HG03095 (cell line): Measurements from ENCODE around the gene SLC25A39.
A peak's percentile ranks its signal among the peaks of the same experiment; 100 is the strongest.
"Not testable (repeated sequence)": the region's sequence is repeated elsewhere in the genome, so short reads cannot be mapped to it uniquely, and the experiment has no call there.

Experiments
- ATAC-seq: cut with Tn5 transposase; IDR thresholded peaks from one replicate; pipeline ENCODE4 v1.9.1; 2021; ENCODE audit warnings: moderate library complexity; ENCODE audit not compliant: unreplicated experiment

SLC25A39 gene

DNA sequence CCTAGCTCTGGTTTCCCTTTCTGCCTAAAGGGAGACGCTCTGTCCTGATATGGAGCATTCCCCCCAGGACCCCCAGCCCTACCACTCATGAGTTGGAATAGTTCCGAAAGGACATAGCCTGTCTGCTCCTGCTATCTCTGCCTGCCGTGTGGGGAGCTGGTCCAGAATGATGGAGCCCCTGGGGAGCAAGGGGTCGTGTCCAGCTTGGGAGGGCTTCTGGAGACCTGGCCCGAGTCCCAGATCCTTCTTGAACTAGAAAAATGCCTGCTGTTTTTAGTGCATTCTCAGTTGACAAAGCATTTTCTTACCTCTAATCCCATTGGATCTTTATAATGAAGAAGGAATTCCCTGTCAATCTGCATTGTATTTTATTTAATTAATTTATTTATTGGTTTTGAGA is 11.3 kb upstream of the SLC25A39 start:
- no peak for ATAC-seq

DNA sequence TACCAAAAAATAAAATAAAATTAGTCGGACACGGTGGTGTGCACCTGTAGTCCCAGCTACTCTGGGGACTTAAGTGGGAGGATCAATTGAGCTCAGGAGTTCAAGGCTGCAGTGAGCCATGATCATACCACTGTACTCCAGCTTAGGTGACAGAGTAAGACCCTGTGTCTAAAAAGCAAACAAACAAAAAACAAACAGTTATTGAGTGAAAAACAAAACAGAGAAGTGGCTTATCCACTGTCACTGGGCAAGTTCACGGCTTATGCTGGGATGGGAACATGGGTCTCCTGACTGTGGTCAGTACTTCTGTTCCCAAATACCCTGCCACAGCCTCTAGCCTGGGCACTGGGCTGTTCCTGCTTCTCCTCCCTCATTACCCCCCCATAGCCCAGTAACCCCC is 10.9 kb upstream of the SLC25A39 start:
- no peak for ATAC-seq

DNA sequence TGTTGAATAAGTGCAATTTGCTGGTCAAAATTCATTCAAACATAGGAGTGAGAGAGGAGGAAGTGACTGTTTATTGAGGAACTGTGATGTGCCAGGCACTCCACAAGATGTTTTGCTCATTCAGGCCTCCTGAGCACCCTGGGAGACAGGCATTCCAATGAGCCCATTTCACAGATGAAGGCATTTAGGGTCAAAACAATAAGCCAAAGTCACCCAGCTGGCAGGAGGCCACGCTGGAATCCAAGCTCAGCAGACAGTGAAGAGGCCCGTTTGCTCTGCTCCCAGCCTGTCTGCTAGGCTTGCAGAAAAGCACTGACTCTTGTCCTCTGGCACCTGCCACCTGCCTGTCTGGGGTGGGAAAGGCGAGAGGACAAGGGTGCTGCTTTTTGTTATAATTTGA is 10.1 kb upstream of the SLC25A39 start:
- no peak for ATAC-seq

DNA sequence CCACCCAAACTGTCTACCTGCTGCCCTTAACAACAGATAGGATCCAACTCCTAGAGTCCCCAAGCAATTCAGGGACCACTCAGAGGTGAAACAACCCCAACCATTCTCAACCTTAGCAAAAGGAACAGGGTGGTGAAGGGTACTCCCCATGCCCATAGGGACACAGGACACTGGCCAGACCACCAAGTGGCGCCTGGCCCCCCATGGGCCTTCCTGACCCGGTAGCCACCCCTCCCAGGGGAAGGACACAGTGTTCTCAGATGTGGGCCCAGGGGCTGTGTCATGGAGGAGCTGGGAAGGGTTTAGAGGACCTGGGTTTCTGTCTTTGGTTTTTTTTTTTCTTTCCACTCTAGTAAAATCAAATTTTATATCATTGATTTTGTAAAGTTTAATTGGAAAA is 9.7 kb upstream of the SLC25A39 start:
- ATAC-seq = no peak

DNA sequence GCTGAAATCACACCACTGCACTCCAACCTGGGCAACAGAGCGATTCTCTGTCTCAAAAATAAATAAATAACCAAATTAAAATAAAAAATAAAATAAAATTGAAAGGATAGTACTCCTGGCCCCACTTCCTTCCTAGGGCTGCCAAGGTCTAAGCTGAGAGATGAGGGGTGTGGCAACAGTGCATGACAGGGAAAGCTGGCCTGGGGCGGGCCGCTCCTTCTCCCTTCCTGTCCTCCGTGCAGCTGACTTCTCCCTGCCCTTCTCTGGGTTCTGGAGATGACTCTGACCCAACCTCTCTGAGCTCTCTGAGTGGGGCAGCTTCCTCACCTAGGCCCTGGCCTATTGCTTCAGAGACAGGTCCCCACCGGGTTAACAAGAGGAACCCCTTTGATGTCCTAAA is 8.7 kb upstream of the SLC25A39 start:
- ATAC-seq = no peak

DNA sequence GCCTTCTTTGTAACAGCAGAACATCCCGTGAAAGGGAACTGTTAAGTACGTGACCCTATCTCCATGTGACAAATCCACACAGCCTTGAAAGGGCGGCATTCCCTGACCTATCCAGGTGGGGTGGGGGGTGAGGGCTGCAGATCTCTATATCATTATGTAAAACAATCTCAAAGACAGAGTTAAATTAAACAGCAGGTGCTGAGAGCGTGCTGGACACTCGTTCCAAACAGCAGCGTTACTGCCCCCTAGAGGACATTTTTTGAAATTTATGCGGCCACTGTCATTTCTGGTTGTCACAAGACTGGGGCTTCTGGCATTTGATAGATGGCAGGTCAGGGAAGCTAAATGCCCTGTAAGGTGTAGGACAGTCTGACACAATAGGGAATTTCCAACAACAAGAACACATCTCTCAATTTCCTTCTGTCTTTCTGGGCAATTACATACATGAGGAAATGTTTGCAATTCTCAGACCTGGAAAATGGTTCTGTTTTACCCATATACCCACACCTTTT is 6.7 kb upstream of the SLC25A39 start:
- ATAC-seq = no peak

DNA sequence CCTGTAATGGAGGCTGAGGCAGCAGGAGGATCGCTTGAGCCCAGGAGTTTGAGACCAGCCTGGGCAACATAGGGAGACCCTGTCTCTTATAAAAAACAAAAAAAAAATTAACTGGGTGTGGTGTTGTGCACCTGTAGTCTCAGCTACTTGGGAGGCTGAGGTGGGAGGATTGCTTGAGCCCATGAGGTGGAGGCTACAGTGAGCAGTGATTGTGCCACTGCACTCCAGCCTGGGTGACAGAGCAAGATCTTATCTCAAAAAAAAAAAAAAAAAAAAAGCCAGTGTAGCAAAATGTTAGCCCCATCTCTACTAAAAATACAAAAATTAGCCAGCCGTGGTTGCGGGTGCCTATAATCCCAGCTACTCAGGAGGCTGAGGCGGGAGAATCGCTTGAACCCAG is 5.6 kb upstream of the SLC25A39 start:
- not testable (repeated sequence) for ATAC-seq

DNA sequence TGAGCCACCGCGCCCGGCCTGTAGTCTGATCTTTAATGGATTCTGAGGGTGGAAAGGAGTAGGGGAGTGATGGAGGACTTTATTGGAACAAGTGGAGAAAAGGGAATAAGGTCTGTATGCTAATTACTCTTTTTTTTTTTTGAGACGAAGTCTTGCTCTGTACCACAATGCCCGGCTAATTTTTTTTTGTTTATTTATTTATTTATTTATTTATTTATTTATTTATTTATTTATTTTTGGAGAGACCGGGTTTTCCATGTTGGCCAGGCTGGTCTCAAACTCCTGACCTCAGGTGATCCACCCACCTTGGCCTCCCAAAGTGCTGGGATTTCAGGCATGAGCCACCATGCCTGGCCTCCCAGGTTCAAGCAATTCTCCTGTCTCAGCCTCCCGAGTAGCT is 4.9 kb upstream of the SLC25A39 start:
- ATAC-seq = not testable (repeated sequence)

DNA sequence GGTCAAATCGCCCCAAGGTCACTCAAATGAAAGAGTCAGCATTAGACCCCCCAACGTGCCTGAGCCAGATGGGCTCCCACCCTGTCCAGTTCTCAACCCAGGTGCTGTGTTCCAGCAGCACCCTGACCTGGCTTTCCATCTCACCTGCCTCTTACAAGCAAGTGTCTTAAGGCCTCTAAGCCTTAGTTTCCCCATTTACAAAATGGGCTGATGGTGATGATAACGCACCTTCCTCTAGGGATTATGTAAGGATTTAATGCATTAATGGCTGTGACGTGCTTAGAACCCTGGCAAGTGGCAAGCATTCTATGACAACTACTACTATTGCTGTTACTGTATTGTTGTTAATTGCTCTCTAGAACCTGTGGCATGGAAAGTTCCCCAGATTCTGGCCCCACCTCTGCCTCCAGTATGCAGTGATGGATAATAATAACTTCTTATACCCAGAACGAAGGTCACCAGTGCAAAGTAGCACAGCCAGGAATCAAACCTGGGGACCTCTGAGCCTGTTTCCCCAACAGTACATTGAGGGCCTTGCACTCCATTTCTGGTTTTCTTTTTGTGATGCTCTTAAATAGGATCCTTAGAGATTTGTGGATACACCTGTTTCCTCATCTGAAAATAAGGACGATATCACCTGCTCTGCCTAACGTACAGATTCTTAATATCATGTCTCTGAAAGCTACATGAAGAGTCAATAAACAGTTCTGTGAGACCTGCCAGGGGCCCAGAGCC is 3.3 kb upstream of the SLC25A39 start:
- ATAC-seq = no peak

DNA sequence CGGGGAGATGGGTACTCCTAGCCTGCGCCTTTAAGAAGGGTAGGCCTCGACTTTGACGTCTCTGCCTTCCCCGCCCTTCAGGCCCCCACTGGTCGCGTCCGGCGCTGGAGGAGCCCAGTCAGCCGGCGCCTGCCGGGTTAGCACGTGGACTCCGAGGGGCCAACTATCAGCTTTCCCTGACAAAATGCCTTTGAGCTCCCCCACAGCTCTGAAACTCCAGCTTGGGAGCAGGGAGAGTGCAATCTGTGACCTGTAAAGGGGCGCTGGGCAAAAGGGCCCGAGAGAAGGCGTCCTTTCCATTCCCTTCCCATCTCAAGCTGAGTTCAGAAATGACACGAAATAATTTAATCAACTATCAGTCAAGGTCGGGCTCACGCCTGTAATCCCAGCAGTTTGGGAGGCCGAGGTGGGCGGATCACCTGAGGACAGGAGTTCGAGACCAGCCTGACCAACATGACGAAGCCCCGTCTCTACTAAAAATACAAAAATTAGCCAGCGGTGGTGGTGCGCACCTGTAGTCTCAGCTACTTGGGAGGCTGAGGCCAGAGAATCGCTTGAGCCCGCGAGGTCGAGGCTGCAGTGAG is 2.3 kb upstream of the SLC25A39 start:
- peak; percentile 43 for ATAC-seq

DNA sequence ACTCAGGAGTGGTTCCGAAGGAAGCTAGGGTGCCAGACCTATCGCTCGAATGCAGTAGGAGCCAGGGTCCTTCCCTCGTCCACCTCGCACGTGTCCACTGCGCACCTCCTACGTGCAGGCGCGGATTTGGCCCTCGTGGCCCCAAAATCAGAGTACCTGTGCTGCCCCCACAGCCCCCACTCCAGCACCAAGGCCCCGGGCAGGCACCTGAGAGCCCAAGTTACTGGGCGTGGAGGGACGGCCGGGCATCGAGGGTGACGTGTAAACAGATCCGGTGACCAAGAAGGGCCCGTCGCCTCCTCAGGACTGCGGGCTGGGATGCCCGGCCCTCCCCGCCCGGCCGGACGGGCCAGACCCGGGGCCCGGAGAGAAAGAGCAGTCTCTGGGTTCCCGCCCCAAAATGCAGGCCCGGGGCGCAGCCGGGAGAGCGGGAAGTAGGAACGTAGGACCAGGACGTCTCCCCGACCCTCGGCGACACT is 492 bp downstream of the SLC25A39 start:
- no peak for ATAC-seq

DNA sequence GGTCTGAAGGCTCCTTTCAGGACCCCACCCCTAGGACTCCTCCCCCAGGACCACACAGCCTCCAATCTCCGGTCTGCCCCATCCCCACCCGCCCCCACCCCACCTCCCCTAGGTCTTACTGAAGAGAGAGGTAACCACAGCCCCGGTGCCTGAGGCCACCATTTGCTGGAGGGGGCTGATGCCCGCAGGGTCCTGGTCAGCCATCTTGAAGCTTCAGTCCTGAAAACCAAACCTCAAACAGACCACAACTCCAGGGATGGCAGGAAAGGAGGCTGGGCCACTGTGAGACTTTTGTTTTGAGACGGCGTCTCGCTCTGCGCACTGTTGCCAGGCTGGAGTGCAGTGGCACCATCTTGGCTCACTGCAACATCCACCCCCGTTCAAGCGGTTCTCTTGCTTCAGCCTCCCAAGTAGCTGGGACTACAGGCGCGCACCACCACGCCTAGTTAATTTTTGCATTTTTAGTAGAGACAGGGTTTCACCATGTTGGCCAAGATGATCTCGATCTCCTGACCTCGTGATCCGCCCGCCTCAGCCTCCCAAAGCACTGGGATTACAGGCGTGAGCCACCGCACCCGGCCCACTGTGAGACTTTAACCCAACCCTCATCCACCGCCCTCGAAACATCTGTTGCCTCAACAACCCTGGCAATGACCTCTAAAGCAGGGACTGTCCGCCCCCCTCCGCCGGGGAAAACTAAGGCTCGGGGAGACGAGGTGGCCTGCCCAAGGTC is 1.1 kb downstream of the SLC25A39 start:
- no peak for ATAC-seq

DNA sequence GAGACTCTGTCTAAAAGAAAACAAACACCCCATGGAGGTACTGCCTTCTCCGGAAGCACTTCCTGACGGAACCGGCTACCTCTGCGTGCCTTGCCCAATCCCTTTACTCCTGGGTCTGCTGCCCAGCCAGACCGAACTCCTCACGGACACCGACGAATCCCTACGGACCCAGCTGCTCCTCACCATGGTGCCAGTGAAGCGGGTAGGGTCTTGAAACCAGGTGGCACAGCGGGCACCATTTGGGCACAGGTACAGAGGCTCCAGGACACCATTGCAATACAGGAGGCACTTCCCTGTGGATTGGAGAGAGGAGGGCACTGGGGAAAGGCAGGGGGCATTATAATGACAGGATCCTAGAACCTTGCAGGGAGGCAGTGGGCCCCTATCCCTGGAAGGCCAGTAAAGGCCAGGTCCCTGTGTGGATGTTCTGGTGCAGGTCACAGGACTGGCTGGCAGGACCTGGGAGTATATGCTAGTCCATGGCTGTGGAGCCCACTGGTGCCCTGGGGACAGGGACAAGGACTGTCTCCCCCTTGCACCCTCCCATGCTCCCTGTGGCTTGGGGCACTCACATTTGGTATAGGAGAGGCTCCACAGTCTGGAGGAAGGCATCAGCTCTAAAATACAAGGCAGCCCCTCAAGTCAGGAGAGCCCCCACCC is 2.3 kb downstream of the SLC25A39 start:
- no peak for ATAC-seq

DNA sequence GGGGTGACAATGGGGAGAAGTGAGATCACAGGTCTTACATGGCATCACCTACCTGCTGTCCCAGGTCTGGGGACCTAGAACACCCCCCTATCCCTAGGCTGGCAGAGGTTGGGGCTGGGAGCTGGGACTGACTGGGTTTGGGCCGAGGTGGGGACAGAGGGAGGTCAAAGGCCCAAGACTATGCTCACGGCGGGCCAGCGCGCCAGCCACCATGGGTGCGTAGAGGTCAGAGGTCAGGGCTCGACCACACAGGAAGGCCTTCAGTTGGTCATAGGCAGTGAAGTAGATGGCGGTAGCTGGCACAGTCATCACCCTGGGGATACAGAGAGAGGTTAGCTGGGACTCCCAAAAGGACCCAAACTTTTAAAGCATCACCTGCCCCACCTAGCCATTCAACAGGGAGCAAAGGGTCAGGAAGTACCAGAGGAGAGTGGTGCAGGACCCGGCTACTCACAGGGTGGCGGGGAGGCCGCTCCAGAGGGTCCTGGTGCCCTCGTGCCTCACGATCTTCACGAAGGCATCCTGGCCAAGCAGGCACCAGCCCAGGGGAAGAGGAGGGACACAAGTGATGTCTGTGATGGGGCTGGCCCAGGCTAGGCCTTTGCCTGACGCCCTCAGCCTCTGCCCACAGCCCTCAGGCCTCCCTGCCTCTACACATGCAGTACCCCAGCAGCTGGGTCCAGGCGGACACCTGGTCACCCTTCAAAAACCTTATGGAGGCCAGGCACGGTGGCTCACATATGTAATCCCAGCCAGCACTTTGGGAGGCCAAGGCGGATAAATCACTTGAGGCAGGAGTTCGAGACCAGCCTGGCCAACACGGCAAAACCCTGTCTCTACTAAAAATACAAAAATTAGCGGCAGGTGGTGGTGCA is 3.1 kb downstream of the SLC25A39 start:
- ATAC-seq = no peak

DNA sequence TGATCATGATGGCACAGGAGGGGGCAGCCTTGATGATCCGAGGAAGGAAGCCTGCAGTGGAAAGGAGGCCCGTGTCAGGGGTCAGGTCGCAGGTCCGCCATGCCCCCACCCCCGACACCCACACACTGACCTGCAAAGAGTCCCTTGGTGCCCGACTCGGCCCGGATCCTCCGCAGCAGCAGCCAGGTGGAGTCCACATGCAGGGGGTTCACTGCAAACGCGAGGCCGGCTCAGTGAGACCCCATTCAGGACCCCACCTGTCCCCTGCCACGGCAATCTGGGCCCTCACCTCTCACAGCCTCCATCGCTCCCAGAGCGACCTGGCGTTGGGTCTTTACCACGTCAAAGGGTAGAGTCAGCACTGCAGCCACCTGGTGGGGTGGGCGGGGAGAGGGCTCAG is 4.6 kb downstream of the SLC25A39 start:
- no peak for ATAC-seq

DNA sequence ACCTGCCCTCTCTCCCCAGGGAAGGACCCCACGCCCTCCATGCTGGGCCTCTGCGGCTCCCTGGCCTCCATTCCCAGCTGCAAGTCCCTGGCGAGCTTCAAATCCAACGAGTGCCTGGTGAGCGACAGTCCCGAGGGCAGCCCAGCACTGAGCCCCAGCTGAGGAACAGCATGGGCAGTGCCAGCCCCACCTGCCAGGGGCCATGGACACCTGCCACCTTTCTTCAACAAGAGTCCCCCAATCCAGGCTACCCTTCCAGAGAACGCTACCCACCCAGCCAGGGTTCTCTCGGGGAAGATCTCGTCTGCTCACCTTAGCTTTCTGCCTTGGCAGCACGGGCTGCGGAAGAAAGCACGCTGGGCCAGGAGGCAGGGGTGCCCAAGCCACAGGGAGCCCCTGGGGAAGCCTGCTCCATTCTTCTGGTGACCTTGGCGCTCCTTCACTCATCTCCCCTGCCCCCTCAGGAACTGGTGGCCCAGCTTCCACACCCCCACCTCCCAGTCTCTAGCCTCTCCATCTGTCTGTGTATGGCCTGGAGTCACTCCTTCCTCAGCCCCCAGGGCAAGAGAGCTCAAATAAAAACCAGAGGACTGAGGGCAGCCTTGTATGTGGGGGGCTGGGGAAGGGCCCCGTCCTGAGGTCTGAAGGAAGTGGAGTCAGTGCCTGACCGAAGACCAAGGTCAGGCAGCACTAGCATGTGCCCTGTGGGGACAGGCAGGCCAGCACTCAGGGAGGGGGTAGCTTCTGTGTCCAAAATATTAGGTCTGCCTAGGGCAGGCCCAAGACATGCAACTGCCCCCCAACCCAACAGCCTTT is 6.3 kb downstream of the SLC25A39 start:
- no peak for ATAC-seq

DNA sequence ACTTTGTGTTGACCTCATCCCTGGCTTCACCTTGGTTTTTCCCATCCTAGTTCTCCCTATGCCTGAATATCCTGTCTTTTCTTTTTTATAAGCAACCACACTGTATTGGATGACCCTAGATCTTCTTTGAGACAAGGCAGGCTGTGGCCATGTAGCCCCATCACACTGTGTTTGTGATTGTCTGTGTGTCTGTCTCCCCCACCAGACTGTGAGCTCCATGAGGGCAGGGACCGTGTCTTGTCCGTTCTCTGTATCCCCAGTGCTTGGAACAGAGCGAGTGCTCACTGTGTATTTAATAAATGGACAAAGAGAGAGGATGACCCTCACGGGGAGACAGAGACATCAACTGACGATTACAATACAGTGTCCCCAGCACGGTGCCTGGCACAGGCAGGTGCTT is 7.1 kb downstream of the SLC25A39 start:
- ATAC-seq = no peak

DNA sequence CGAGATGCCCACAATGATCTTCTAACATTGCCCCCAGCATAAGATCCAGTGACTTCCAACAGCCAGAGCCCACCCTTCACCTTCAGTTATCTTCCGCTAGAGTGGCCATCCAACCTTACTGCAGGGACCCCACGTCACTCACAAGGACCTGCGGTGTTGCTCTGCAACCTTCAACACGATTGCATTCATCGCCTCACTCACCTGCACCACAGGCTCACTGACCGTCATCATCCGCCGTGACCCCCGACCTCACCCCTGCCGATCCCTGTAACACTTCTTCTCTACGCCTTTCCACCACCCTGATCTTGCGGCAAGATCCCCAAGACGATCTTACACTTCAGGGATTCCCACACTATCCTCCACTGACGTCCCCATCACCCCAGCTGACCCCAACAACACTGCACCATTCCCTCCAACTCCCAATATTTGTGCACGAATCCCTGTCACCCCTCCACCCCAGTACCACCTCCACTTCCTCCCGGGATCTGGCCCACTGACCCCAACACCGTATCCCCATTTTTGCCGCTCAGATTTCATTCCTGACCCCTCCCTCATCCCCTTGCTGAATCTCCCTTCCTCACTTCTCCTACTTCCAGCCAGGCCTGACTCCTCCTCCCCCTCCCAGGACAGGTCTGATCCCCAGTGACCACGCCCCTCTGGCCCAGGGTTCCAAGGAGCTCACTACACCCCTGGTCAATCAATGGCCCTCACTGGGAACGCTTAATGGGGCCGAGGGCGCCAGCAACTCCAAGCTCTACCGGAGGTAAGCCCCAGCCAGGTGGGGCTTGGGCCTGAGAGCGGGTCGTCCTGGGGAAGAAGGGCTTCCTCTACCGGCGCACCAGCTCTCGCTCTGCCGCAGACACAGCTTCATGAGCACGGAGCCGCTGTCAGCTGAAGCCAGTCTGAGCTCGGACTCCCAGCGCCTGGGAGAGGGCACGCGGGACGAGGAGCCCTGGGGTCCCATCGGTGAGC is 8.6 kb downstream of the SLC25A39 start:
- no peak for ATAC-seq
